ENCODE results near the gene LRPAP1.

LRPAP1 gene

GRCh38 chr4:3476936-3477749, 55.1 kb downstream of the LRPAP1 start:
- no peak for DNase-seq (ENCODE audit: low read depth, low spot score)
- no peak overlapping the region for H3K27ac ChIP-seq

- DNase-seq (ENCODE audit: low read depth, low spot score) = no peak
- H3K27ac ChIP-seq = no peak overlapping the region
Measured at GRCh38 chr4:3476341-3476747, 55.9 kb downstream of the LRPAP1 start.

DNA sequence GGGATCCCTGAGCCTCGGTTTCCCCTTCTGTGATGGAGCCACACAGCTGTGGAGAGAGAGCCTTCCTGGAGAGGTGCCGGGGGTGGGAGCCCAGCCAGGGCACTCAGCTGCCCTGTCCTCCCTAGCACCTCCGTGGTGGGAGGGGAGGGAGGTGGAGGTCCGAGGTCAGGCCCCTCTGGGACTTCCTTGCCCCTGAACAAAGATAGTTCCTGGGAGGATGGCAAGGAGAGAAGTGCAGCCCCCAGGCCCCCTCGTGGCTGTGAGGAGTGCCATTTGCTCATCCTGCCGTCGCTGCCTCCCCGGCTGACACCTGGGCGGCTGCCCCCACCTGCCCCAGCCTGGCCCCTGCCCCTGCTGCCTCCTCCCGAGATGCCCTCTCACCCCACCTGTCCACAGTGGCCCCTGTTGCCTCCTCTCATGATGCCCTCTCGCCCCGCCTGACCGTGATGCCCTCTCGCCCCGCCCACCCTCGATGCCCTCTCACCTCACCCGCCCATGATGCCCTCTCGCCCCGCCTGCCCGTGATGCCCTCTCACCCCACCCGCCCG, 56.4 kb downstream of the LRPAP1 start:
- DNase-seq (ENCODE audit: low read depth, low spot score) = no peak
- no peak overlapping the region for H3K27ac ChIP-seq

- no peak overlapping the region for H3K27ac ChIP-seq
- no peak for DNase-seq (ENCODE audit: low read depth, low spot score)
Measured at GRCh38 chr4:3475041-3475712, 57.0 kb downstream of the LRPAP1 start.

DNA sequence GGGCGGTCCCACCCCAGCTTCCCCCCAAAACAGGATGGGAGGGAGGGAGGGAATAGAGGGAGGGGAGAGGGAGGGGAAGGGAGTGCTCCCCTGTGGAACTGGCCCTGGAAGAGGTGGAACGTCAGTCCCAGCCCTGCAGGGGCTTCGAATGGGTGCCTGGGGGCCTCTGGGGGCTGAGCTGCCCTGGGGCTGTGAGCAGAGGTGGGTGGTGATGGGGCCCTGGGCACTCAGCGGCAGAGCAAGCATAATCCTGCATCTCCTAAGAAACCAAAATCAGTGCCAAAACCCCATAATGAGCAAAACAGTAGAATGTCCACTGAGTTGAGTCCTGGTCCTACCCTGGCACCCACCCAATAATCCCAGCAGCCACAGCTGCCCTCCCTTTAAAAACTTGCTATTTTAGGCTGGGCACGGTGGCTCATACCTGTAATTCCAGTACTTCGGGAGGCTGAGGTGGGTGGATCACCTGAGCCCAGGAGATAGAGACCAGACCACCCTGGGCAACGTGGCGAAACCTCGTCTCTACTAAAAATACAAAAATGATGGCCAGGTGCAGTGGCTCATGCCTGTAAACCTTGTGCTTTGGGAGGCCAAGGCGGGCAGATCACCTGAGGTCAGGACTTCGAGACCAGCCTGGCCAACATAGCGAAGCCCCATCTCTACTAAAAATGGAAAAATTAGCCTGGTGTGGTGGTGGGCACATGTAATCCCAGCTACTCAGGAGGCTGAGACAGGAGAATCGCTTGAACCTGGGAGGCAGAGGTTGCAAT, 58.0 kb downstream of the LRPAP1 start:
- no peak for DNase-seq (ENCODE audit: low read depth, low spot score)
- H3K27ac ChIP-seq = no peak overlapping the region

DNA sequence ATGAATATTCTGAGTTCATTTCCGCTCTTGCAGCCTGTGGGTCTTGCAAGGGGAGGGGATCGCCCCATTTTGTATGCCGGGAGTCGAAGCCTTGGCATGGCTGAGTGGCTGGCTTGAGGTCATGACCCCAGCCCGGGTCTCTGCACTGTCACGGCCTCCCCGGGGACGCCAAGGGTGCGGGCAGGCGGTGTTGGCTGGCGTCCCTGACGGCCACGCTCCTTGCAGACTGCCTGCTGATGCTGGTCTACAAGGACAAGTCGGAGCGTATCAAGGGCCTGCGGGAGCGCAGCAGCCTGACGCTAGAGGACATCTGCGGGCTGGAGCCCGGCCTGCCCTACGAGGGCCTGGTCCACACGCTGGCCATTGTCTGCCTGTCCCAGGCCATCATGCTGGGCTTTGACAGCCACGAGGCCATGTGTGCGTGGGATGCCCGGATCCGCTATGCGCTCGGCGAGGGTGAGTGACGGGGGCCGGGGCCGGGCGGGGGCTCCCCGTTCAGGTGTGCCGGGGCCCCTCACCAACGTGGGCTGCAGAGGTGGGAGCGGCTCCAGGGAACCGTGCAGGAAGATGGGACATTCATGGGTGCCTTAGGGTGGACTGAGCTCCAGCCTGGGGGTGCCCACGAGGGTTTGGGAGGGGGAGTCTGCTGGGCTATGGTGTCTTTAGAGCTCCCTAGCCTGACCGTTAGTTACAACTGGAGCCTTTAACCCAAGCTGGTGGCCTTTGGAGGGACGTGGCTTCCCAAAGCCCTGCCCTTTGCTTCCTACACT, 58.9 kb downstream of the LRPAP1 start:
- no peak overlapping the region for H3K27ac ChIP-seq
- no peak for DNase-seq (ENCODE audit: low read depth, low spot score)

DNA sequence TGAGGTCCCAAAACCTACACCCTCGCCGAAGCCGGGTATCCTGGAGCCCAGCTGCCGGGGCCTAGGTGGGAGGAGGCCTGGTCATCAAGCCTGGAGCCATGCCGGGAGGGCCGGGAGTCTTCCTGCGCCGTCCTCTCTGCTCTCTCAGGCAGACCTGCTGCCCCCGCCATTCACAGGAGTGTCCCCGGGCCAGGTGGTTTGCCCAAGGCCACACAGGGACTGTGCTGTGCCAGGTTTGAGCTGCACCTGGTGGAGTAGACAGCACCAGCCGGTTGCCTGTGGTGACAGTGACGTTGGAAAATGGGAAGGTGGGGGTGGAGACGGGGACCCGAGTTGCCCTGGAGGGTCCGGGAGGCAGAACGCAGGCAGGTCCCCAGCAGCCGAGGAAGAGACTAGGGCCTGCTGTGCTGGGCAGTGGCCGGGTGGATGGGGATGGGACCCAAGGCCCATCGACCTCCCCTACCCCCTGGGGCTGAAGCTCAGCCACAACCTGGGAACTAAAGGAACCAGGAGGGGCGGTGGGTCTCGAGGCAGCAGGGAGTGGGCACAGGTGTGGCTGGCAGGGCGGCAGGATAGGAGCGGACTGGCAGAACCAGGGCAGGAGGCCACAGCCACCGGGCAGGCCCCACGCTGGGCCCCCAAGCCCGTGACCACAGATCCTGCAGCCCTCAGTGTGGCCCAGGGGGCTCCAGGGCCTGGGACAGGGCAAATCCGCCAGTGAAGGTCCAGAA, 59.6 kb downstream of the LRPAP1 start:
- no peak for DNase-seq (ENCODE audit: low read depth, low spot score)
- H3K27ac ChIP-seq = no peak overlapping the region

DNA sequence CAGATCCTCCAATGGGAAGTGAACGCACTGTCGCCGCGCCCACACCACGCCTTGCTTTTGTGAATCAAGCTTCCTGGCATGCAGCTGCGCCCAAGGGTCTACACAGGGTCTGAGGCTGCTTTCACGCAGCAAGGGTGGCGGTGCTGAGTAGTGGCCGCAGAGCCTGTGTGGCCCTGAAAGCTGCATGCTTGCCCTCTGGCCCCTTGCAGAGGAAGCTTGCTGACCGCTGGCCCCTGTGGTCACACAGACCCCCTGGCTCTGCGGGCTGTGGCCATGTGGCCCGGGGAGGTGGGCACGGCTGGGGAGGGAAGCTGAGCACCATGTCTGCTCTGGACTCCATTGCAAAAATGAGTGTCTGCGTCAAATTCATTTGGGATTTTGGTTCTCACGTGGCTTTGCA, 60.3 kb downstream of the LRPAP1 start:
- H3K27ac ChIP-seq = no peak overlapping the region
- no peak for DNase-seq (ENCODE audit: low read depth, low spot score)

GRCh38 chr4:3471098-3471760, 61.0 kb downstream of the LRPAP1 start:
- DNase-seq (ENCODE audit: low read depth, low spot score) = no peak

GRCh38 chr4:3470244-3471097, 61.8 kb downstream of the LRPAP1 start:
- no peak for DNase-seq (ENCODE audit: low read depth, low spot score)
- H3K27ac ChIP-seq = no peak overlapping the region

More at GRCh38 chr4:3471098-3471760, 61.0 kb downstream of the LRPAP1 start:
- H3K27ac ChIP-seq = no peak overlapping the region

GRCh38 chr4:3469386-3470243, 62.6 kb downstream of the LRPAP1 start:
- H3K27ac ChIP-seq = no peak overlapping the region
- DNase-seq (ENCODE audit: low read depth, low spot score) = no peak

DNA sequence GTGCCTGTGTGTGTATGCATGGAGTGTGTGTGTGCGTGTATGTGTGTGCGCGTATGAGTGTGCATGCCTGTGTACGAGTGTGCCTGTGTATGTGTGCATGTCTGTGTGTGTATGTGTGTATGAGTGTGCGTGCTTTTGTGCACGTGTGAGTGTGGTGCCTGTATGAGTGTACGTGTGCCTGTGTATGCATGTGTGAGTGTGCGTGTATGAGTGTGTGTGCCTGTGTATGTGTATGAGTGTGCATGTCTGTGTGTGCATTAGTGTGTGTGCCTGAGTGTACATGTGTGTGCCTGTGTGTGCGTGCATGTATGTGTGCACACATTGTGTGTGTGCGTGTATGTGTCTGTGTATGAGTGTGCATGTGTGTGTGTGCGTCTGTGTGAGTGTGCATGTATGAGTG, 63.4 kb downstream of the LRPAP1 start:
- H3K27ac ChIP-seq = no peak overlapping the region
- DNase-seq (ENCODE audit: low read depth, low spot score) = no peak

DNA sequence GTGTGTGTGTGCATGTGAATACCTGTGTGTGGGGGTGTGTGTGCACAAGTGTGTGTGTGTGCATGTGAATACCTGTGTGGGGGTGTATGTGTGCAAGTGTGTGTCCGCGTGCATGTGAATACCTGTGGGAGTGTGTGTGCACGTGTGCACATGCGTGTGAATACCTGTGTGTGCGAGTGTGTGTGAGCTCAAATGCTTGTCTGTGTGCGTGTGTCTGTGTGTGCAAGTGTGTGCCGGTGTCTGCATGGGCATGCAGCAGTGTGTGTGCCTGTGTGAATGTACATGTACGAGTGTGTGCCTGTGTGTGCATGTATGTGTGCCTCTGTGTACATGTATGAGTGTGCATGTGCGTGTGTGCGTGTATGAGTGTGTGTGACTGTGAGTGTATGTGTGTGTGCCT, 64.1 kb downstream of the LRPAP1 start:
- no peak for DNase-seq (ENCODE audit: low read depth, low spot score)
- no peak overlapping the region for H3K27ac ChIP-seq

DNA sequence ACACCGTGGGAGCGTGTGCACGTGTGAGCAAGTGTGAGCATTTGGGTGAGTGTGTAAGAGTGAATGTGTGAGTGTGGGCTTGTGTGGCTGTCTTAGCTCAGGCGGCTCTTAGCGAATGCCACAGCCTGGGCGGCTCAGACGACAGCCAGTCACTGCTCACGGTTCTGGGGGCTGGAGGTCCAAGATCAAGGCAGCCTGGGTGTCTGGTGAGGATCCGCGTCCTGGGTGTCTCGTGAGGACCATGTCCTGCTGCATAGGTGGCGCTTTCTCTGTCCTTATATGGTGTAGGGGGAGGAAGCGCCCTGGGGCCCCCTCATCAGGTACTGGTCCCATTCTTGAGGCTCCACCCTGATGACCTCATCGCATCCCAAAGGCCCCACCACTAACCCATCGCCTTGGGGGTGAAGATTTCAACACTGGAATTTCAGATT, 64.6 kb downstream of the LRPAP1 start:
- no peak overlapping the region for H3K27ac ChIP-seq
- no peak for DNase-seq (ENCODE audit: low read depth, low spot score)

- DNase-seq (ENCODE audit: low read depth, low spot score) = no peak
- H3K27ac ChIP-seq = no peak overlapping the region
Measured at GRCh38 chr4:3466691-3467600, 65.3 kb downstream of the LRPAP1 start.
